ENCODE results near the gene KLHL3. TPM values are rescaled to one million over a fixed set of nuclear protein-coding genes. Genes with fewer than 3 reads are reported as not detected.

KLHL3 gene
- total RNA-seq, 1 donor from 2014 or later: 6.7 TPM

GRCh38 chr5:137761566-137761965 lies 25.7 kb upstream of the KLHL3 start:
- H3K9me3 ChIP-seq: no peaks in the 10 kb centered on the region
- ATAC-seq (peak in 1 of 2 donors; percentile 19), DNase-seq (no peak)
- intact Hi-C loops (cut with DNase I): no loop called here
- H3K27ac ChIP-seq: no peak overlapping the region
- H3K36me3 ChIP-seq: no peaks in the 10 kb centered on the region
- no peaks in the 10 kb centered on the region for H3K4me1 ChIP-seq
- H3K4me3 ChIP-seq: no peak overlapping the region
- H3K27me3 ChIP-seq (ENCODE audit: low read depth): no peaks in the 10 kb centered on the region
- TF ChIP-seq, protein P1, sequence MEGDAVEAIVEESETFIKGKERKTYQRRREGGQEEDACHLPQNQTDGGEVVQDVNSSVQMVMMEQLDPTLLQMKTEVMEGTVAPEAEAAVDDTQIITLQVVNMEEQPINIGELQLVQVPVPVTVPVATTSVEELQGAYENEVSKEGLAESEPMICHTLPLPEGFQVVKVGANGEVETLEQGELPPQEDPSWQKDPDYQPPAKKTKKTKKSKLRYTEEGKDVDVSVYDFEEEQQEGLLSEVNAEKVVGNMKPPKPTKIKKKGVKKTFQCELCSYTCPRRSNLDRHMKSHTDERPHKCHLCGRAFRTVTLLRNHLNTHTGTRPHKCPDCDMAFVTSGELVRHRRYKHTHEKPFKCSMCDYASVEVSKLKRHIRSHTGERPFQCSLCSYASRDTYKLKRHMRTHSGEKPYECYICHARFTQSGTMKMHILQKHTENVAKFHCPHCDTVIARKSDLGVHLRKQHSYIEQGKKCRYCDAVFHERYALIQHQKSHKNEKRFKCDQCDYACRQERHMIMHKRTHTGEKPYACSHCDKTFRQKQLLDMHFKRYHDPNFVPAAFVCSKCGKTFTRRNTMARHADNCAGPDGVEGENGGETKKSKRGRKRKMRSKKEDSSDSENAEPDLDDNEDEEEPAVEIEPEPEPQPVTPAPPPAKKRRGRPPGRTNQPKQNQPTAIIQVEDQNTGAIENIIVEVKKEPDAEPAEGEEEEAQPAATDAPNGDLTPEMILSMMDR (IDR thresholded peaks at IDR 0.05): no peak

DNA sequence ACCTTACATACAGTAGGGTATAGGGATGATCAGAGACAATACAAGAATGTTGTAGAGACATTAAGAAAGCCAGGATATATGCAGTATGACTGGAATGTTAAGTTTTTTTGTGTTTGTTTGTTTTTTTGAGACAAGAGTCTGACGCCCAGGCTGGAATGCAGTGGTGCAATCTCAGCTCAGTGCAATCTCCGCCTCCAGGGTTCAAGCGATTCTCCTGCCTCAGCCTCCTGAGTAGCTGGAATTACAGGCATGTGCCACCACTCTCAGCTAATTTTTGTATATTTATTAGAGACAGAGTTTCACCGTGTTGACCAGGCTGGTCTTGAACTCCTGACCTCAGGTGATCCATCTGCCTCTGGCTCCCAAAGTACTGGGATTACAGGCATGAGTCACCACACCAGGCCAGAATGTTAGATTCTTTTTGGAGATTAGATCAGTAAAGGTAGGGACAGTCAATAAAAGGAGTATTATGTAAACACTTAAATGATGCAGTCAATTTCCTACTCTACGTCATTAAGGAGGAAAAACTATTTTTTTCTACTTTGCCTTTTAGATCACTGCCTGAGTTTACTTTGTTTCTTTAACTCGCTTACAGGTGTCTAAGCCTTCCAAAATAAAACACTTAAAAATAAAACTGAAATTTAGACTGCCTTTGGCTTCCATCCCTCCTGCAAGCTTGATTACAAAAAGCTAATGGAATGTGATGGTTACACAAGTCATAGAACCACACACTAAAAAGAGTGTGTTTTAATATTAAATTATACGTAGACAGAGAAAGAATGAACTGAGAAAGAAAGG lies 25.0 kb upstream of the KLHL3 start:
- Histone ChIP-seq H3K4me3 (no peak overlapping the region), H3K36me3 (no peaks in the 10 kb centered on the region), H3K9me3 (no peaks in the 10 kb centered on the region), H3K27me3 (ENCODE audit: low read depth) (no peaks in the 10 kb centered on the region), H3K4me1 (no peaks in the 10 kb centered on the region), H3K27ac (no peak overlapping the region)
- no peak for DNase-seq
- intact Hi-C loops (cut with DNase I): no loop called here
- ATAC-seq: peak; percentile 45 to 93
- TF ChIP-seq, protein P1 (IDR thresholded peaks at IDR 0.05): no peak

DNA sequence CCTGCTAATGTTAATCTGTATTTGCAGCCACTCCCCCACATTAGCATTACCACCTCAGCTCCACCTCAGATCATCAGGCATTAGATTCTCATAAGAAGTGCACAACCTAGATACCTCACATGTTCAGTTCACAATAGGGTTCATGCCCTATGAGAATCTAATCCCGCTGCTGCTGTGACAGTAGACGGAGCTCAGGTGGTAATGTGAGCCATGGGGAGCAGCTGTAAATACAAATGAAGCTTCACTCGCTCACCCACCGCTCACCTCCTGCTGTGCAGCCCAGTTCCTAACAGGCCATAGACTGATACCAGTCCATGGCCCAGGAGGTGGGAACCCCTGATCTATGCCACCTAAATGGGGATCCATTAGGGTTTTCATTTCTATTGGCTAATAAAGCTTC lies 24.4 kb upstream of the KLHL3 start:
- Histone ChIP-seq H3K36me3 (no peaks in the 10 kb centered on the region), H3K27ac (no peak overlapping the region), H3K4me3 (no peak overlapping the region), H3K4me1 (peaks cover 1% of the 10 kb centered on the region), H3K27me3 (ENCODE audit: low read depth) (no peaks in the 10 kb centered on the region), H3K9me3 (no peaks in the 10 kb centered on the region)
- TF ChIP-seq, protein P1 (IDR thresholded peaks at IDR 0.05): no peak
- intact Hi-C loops (cut with DNase I): no loop called here
- DNase-seq (no peak), ATAC-seq (no peak)

GRCh38 chr5:137758715-137759306 lies 22.9 kb upstream of the KLHL3 start:
- ATAC-seq: no peak
- H3K36me3 ChIP-seq: no peaks in the 10 kb centered on the region
- no peaks in the 10 kb centered on the region for H3K27me3 ChIP-seq (ENCODE audit: low read depth)
- no peak overlapping the region for H3K27ac ChIP-seq
- H3K4me3 ChIP-seq: no peak overlapping the region
- no peak for DNase-seq
- no peaks in the 10 kb centered on the region for H3K9me3 ChIP-seq
- peaks cover 5% of the 10 kb centered on the region for H3K4me1 ChIP-seq
- intact Hi-C loops (cut with DNase I): no loop called here
- TF ChIP-seq, protein P1 (IDR thresholded peaks at IDR 0.05): no peak

DNA sequence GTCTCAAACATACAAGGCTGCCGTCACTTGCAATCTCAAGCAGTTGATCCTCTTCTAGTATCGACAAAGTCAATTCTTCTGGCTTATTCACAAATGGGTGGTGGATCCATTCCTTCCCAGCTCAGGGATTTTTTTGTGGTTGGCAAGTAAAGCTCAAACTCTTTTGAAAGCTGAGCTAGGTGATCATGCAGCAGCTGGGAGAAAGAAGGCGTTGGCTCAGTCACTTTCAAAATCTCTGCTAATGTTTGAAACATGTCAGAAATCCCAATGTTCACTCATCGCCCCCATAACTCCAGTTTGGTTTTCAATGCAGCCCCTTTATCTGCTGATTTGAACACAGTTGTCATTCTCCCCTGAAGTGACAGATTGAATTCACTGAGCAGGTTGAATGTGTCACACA lies 22.2 kb upstream of the KLHL3 start:
- DNase-seq (no peak), ATAC-seq (no peak)
- H3K9me3 ChIP-seq: no peaks in the 10 kb centered on the region
- intact Hi-C loops (cut with DNase I): no loop called here
- TF ChIP-seq, protein P1 (IDR thresholded peaks at IDR 0.05): no peak
- H3K4me1 ChIP-seq: peaks cover 5% of the 10 kb centered on the region
- no peak overlapping the region for H3K4me3 ChIP-seq
- H3K27me3 ChIP-seq (ENCODE audit: low read depth): no peaks in the 10 kb centered on the region
- H3K27ac ChIP-seq: no peak overlapping the region
- H3K36me3 ChIP-seq: no peaks in the 10 kb centered on the region
